IPS-18c (cell line): ENCODE measurements around the gene PIAS4.

Experiments used
- H3K4me3 ChIP-seq: 2 replicates; pipeline ENCODE4 v1.7.0; 2013; ENCODE audit warnings: low read depth, mild to moderate bottlenecking, low read length, moderate library complexity; ENCODE audit not compliant: insufficient read depth
- H3K9me3 ChIP-seq: one replicate; pipeline ENCODE4 v1.6.1; 2013; ENCODE audit warnings: mild to moderate bottlenecking, low read length, moderate library complexity; ENCODE audit not compliant: control insufficient read depth, insufficient read depth

Gene PIAS4

DNA sequence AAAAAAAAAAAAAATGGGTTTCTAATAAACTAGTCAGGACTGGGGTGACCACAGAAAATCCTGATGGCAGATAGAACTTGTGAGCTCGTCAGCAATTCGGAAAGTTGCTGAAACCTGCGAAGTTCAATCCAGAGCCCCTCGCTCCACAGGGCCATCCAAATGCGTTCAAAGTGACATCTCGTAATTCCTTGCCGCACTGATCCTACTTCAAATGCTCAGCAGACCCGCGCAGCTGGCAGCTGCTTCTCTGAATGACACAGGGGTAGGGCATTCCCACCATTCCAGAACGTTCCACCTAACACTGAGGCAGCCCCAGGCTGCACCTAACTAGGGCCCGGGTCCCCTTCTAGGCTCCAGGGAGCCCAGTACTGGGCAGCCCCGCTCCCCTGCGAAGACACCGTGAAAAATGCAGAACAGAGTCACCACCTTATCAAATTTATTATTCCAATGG lies 31.9 kb upstream of the PIAS4 start:
- H3K4me3 ChIP-seq, result no peak overlapping the region
- no peaks in the 10 kb centered on the region for H3K9me3 ChIP-seq

DNA sequence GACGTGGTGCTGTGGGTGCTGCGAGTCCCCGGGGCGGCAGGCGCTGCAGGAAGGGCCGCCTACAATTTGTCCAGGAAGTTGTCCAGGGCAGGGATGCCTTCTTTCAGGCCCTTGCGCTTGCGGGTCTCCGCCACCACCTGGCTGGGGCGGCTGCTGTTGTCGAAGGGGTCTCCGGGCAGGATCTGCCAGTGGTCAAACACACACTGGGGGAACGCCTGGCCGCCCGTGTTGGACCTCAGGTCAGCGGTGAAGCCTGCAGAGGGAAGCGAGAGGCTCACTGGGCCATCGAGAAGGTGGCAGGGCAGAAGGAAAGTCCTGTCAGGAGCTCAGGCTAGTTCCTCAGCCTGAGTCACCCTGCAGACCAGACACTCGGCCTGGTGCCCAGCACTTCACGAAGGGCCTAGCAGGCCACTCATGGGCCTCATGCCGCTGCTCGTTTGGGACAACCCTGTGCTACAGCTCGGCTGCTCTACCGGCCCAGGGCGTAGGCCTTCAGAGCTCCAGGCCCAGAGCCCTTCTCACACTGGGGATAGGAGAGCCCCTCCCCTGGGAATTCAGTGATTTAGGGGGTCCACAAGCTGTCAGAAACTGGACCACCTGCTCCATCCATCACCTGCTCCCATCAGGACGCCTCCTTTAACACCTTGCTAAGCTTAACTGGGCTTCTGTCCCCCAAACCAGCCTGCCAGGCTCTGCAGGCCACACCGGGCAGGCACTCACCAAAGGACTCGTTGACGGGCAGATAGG lies 30.9 kb upstream of the PIAS4 start:
- Histone ChIP-seq H3K4me3 (no peak overlapping the region), H3K9me3 (no peaks in the 10 kb centered on the region)

GRCh38 chr19:3977242-3978143 lies 30.0 kb upstream of the PIAS4 start:
- H3K4me3 ChIP-seq, result no peak overlapping the region
- H3K9me3 ChIP-seq, result no peaks in the 10 kb centered on the region

GRCh38 chr19:3978145-3978544 lies 29.4 kb upstream of the PIAS4 start:
- no peaks in the 10 kb centered on the region for H3K9me3 ChIP-seq
- no peak overlapping the region for H3K4me3 ChIP-seq

GRCh38 chr19:3979289-3979673 lies 28.3 kb upstream of the PIAS4 start:
- no peak overlapping the region for H3K4me3 ChIP-seq

DNA sequence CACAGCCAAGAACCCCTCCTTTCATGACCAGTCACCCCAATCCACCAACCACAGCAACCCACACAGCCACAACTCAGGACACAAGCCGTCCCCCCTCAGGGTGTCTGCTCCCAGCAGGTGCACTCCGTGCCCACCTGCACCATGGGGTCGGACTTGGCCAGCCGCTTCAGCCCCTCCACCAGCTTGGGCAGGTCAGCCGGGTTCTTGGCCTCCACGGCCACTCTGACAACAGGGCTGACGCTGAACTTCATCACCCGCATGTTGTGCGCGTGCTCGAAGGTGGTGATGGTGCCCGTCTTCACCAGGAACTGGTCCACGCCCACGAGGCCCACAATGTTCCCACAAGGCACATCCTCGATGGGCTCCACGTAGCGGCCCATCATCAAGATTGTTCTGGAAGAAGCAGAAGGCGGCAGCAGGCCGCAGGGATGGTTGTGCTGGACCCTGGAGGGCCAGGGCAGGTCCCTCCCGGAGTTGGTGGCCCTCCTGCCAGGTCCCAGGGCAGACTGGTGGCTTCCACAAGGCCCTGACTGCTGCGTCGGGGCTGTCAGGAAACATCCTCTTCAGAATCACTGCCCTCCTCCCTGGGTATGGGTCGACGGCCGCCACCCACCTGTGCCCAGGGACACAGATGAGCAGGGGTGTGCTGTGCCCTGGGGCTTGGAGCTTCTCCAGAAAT lies 27.7 kb upstream of the PIAS4 start:
- Histone ChIP-seq H3K4me3 (no peak overlapping the region), H3K9me3 (no peaks in the 10 kb centered on the region)

More at GRCh38 chr19:3979289-3979673, 28.3 kb upstream of the PIAS4 start:
- no peaks in the 10 kb centered on the region for H3K9me3 ChIP-seq

GRCh38 chr19:3980353-3981251 lies 26.9 kb upstream of the PIAS4 start:
- Histone ChIP-seq H3K9me3 (no peaks in the 10 kb centered on the region), H3K4me3 (no peak overlapping the region)

GRCh38 chr19:3981373-3981735 lies 26.2 kb upstream of the PIAS4 start:
- H3K4me3 ChIP-seq, result no peak overlapping the region
- no peaks in the 10 kb centered on the region for H3K9me3 ChIP-seq

DNA sequence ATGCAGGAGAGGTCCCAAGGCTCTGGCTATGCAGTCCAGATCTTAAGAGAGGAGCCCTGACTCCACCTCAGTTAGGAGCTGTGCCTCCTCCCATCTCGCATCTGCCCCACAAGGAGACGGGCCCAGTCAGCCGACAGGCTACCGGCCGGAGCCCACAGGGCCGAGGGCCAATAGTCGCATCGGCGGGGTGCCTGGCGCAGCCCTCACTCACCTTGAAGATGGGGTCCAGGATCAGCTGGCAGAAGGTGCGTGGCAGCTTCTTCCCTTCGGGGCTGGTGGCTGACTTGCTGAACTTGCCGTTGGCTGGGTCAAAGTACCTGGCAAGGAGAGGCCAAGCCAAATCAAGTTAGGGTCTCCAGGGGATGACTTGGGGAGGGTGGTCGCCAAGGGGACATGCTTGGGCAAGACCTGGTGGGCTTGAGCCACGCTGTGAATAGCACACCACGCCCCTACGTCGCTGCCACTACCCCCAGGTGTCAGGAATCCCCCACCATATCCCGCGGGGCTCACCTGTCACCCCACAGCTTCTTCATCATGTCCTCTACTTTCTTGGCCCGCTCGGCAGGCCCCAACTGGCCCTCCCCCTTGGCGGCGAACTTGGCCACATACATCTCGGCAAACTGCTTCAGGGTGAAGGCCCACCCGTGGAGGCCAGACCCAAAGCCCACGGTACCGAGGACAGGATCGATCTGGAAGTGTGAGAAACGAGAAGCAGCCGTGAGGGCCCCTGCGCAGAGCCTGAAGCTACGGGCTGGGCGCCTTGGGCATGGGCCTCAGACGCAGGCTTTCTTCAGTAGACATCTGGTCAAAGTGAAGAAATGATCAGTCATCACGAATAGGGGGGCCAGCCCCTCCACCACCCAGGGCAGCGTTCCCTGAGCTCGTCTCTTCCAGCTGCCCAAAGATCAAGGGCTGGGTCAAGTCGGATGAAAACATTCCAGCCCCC lies 25.5 kb upstream of the PIAS4 start:
- no peak overlapping the region; the same call in 1 of the 2 replicates for H3K4me3 ChIP-seq
- no peaks in the 10 kb centered on the region for H3K9me3 ChIP-seq

- Histone ChIP-seq H3K9me3 (no peaks in the 10 kb centered on the region), H3K4me3 (peak overlapping the region; percentile 92; the same call in 1 of the 2 replicates)
These were observed 24.6 kb upstream of the PIAS4 start for GRCh38 chr19:3982701-3983541.

DNA sequence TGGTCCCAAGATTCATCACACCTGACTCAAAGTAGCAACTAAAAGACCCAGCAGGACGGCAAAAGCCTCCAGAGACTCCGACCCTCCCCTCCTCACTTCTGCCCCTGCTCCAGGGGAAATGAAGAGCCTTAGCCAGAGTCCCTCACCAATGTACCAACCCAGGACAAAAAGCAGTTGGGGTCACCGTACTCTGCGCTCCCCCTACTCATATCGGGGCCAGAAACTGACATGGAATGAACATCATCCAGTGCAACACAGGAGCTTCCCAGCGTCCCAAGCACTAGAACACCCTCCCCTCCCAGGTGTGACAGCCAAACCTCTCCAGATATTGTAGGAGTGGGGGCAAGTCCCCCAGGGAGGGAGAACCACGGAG lies 24.0 kb upstream of the PIAS4 start:
- Histone ChIP-seq H3K4me3 (peak overlapping the region; percentile 92), H3K9me3 (no peaks in the 10 kb centered on the region)

DNA sequence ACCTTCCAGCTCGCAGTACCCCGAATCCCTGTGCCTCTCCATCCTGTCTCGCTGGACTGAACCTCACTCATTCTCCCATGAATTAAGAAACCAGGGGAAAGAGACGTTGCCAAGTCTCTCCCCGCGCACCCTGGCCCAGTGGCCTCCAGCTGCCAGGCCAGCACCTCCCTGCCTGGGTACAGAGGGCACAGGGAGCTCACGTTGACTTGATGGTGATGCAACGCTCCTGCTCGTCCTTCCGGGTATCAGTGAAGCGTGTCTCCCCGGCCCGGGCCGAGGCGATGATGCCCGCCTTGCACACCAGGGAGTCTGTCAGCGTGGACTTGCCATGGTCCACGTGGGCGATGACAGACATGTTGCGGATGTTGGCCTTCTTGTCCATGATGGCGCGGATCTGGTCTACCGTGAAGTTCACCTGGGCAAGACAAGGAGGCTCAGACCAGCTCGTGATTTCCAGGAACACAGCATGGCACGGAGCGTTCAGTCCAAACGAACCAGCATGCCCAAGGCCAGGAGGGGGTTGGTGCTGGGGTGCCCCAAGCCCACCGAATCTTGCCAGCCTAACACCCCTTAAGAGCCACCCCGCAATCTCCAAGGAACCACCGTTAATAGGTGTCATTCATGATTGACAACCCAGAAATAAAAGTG lies 23.5 kb upstream of the PIAS4 start:
- peak overlapping the region; percentile 92 for H3K4me3 ChIP-seq

GRCh38 chr19:3984584-3984907 lies 23.0 kb upstream of the PIAS4 start:
- Histone ChIP-seq H3K4me3 (peak overlapping the region; percentile 92), H3K9me3 (no peaks in the 10 kb centered on the region)

More for the DNA sequence above, 23.5 kb upstream of the PIAS4 start:
- H3K9me3 ChIP-seq, result no peaks in the 10 kb centered on the region

DNA sequence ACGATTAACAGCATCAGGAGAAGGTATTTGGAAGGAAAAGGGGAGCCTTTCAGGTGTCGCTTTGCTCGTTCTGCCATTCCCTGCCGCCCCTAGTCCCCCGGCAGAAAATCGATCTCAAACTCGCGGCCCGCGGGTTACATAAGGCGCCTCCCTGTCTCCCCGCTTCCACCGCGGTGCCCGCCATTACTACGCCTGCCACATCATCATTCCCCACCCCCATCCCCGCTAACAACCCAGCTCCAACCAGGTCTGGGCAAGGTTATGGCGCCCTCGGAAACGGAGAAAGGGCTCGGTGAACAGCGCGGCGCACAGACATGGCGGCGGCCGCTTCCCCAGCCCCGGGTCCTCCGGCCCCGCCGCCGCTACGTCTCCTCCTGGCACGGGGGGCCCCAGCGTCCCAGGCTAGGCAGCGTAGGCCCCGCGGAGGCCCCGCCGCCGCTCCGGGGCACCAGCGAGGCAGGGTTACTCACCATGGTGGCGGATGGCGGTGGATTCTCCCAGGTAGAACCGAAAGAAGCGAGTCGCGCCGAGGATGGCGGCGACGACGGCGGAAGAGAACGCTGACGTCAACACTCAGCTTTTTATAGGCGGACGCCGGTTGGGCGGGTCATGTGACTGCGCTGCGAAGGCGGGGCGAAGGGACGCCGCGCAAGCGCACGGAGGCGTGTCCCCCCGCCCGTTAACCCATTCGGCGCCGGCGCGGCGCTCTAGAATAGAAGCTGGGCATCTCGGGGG lies 22.5 kb upstream of the PIAS4 start, which contains the start of gene EEF2:
EEF2 (minus strand) TSS at position 556 of the 735 bp plus-strand sequence; CDS start at position 473, 83 bp downstream.
- H3K9me3 ChIP-seq, result no peaks in the 10 kb centered on the region
- H3K4me3 ChIP-seq, result peak within 1 kb of the TSS; percentile 92
